GM18499 (cell line): ENCODE results near the gene ACAN.

Experiments used
- ATAC-seq: cut with Tn5 transposase; IDR thresholded peaks from one replicate; pipeline ENCODE4 v1.9.1; 2021; ENCODE audit warnings: moderate number of reproducible peaks; ENCODE audit not compliant: insufficient read depth, unreplicated experiment

The ACAN gene

DNA sequence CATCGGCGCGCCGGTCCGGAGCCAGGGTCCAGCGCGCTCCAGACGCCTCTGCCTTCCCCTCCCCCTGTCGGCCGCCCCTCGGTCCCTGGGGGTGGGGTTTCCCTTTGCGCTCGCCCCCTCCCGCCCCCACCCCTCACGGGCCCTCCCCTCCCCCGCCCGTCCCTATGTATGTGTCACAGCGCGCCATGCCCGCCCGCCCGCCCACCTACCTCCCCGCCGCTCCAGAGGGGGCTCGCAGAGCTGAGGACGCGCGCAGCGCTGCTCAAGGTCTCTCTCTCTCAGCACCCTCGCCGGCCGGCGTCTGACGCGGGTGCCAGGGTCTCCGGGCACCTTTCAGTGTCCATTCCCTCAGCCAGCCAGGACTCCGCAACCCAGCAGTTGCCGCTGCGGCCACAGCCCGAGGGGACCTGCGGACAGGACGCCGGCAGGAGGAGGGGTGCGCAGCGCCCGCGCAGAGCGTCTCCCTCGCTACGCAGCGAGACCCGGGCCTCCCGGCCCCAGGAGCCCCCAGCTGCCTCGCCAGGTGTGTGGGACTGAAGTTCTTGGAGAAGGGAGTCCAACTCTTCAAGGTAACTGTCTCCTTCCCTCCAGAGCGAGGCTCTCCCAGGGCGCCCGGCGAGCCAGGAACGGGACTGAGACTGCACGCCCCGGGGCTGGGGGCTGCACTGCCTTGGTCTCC, at the start of gene ACAN:
Gene ACAN, plus strand, starts transcription at position 196 of the 679 bp plus-strand sequence. CDS start 32,771 bp downstream, outside the sequence.
- no peak for ATAC-seq

DNA sequence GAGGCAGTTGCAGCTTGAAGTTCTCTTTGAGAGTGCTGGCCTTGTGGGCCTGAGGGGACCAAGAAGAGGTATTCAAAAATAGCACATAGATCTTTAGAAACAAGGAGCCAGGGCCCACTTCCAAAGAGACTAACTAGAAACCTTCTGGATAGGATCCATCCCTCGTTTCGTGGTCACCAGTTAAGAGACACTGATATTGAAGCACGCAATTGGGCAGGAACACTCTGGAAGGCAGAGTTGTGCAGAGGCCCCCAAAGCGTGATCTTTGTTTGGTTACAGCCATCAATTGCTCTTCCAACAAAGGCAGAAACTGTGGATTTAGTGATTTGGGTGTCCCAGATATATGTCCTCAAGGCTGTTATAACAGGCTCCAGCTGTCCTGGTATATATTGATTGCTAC, 46.7 kb upstream of the ACAN start:
- no peak for ATAC-seq

DNA sequence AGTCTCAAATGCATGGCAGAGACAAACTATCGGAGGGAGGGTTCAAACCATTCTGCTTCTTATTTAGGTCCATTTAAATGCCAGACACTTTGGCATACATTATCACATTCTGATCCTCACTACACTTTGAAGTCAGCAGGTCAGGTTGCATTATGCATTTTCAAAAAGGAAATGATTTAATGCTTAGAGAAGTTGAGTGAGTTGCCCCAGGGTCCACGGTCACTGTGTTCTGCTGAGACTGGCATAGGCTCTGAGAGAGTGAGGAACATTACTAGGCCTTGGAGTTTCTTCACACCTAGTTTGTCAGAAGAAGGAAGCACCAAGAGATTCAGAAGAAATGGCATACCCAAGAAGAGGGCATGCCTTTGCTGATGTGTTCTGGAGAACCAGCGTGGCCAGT, 46.3 kb upstream of the ACAN start:
- ATAC-seq = no peak

DNA sequence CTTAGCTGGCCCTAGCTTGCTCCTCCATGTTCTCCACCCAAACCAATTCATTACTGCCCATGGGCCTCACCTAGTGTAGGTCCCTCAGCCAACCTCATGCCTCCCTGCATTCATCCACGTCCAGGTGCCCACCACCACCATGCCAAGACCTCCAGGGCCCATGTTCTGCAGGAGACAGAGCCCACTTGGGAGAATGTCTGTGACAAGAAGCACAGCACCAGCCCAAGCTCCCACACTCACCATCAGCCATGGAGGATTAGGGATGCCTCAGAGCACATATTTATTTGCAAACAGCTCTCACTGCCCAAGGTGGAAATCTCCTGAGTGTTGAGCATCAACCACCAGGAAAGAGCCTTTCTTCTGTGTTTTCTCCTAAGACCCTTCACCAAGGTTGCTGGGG, 43.4 kb upstream of the ACAN start:
- no peak for ATAC-seq

DNA sequence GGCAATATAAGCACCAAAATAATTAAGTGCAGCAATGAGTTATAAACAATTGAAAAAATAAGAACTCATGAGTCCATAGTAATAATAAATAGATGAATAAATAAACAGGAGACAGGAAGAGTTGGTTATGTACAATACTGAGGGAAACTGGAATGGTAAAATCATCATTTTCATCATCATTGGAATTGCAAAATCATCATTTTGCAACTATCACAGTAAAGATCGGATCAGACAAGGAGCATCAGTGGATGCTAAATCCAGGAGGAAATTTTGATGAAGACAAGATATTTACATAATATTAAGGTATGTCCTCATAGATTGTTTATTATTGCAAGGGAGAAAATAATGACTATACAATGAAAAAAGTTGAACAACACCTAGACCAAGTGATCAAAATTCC, 38.8 kb upstream of the ACAN start:
- ATAC-seq = no peak

DNA sequence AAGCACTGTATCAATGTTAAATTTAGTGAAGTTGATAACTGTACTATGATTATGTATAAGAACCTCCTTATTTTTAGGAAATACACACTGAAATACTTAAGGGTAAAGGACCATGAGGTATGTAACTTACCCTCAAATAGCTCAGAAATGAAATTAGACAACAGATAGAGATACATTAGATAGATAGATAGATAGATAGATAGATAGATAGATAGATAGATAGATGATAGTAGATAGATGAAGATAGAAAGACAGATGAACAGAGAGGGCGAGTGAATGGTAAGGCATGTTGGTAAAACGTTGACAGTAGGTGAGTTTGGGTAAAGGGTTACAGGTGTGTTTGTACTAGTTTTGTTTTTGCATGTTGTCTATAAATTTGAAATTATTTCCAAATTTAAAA, 38.0 kb upstream of the ACAN start:
- ATAC-seq = no peak

DNA sequence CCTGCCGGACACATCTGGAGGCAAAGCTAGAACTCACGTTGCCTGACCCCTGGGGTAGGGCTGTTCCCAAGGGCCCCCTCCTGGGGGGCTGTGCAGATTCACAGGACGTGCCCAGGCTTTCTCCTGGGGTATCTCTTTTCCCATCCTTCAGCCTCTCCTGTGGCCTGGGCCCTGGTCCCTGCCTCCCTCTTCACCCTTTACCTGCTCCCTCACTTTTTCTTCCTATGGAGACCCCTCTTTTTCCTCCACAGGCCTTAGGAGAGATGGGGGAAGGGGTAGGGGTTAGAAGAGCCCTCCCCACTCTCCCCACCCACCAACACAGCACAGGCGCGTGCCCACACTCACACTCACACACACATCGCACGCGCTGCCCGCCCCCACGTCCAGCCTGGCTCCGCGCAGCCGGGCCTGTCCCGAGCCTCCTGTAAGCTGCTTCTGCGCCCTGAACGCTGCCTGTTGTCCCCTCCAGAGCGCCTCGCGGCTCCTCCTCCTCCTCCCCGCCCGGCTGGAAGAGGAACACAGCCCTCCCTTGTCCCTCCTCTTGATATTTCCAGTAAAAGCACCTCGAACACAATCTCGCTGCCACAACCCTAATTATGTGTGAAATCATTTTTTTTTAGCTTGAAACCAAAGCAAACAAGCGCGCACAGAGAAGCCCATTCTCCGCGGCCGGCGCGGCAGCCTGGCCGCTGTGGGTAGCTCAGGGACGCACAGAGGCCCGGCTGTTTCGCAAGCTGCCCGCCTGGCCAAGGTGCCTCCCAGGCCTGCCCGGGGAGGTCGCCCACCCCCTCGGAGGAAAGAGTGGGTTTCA, 33.9 kb upstream of the ACAN start:
- ATAC-seq = no peak

DNA sequence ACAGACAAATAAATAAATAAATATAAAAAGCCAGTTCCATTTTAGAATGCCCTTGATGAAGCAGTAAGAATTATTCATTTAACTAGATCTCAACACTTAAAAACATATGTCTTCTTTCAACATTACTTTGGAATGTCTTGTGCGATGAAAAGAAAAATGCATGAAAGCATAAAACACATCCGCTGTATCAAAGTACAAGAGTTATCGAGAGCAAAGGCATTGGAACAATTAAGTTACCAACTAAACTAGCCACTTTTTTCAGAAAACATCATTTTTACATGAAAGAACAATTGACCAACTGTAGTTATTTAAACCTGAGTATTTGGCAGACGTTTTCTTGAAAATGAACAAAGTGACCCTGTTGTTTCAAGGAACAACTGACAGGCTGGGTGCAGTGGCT, 27.5 kb upstream of the ACAN start:
- no peak for ATAC-seq

DNA sequence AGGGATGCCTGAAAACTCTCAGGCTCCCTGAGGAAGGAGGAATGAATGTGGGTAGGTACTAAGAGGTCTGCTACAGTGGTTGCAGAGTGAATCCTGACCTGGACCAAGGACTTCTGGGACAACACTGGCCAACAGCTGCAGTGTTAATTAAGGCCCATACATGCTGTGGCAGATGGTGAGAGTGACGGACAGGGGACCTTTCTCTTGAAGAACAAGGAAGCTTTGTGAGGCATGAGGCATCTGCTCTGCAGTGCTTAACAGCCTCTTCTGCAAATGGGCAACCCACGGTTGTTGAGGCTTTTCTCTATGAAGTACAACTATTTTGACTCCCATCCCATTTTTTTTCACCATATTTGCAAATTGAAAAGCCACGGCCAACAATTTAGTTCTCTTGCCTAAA, 26.6 kb upstream of the ACAN start:
- ATAC-seq = no peak

DNA sequence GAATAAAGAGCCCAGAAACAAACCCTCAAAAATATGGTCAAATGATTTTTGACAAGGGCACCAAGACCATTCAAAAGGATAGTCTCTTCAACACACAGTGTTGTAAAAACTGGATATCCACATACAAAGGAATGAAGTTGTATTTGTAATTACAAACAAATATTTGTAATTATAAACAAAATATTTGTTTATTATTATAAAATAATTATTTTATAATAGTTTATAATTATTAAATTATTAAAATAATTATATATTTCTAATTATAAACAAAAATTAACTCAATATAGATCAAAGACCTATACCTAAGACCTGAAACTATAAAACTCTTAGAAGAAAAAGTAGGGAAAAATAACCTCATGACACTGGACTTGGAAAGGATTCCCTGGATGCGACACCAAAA, 23.3 kb upstream of the ACAN start:
- no peak for ATAC-seq

DNA sequence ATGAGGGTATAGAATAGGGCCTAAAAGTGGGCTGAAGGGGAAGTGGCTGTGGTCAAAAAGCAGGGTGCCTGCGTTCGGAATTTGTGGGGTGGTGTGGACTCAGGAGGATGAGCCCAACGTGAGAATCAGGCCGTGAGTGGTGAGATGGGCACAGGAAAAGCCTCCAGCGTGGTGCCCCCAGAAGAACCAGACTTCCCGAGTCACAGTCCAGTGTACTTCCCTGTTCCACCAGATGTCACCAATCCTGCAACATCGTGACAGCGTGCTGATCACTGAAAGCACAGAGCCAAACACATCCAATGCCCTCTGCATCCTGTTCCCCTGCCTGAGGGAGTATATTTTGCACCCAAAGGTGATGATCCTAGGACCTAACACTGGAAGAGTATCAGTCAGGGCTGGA, 20.8 kb upstream of the ACAN start:
- ATAC-seq = no peak

DNA sequence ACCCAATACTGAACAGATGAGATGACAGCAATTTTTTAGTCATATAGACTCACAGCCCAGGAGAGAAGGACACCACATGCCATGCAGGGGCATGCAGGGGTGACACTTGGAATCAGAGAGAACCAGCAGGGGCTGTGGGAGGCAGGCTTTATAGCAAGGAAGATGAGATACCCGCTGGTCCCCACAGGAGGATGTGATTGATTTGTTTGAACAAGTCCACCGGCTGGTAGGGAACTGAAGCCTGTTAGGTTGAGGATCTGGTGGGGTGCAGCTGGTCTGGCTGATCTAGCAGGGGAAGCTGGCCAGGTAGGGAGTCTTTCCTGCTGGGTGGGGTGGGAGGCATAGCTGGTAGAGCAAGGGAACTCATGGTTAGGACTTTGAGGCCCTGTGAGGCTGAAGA, 18.0 kb upstream of the ACAN start:
- ATAC-seq = no peak

DNA sequence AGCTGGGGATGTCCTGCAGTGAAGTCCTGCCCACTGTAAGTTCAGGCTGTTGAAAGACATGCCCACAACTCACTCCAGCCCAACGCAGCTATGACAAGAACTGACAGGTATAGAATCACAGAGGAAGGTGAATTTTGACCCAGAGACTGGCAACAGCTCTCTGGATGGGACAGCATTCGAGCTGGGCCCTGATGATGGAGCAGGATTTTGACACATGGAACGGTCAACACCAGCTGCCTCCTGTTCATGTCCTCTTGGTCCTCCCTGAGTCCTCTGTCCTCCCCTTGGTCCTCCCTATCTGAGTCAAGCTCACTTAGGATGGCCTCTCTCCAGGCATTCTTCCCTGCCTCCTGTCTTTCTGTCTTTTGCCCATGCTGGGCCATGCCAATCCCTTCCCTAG, 15.2 kb upstream of the ACAN start:
- no peak for ATAC-seq

DNA sequence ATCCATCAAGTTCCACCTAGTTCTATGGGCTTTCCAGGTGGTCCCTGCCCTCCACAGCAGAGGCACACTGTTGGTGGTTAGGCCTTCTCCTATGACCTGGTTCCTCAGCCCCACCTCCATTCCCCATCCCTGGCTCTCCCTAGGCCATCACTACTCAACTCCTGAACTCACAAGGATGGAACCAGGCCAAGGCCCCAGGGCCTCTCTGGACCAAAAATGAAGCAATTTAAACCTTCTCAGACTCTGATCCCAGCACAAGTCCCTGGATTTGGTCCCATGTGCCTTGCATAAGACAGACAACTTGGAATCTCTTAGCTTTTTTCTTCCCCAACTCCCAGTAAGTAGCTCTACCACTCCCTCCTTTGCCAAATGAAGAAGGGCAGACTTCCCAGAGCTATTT, 14.4 kb upstream of the ACAN start:
- ATAC-seq = no peak

DNA sequence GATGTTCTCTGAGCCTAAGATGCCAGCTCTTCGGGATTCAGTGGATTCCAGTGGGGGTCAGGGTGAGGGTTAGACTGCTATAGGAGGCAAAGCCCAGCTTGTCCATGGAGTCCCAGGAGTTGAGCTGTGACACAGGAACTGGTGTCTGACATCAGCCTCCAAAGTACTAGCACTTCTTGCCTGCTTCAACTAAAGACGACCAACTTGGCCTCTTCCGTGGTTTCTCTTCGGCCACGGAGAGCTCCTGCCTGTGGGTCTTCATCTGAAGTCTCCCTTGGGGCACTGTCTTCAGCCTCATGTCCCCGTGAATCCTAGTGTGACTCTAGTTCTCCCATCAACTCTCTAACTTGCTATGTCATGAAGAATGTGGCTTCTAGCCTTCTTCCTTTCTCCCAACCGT, 12.8 kb upstream of the ACAN start:
- ATAC-seq = no peak

DNA sequence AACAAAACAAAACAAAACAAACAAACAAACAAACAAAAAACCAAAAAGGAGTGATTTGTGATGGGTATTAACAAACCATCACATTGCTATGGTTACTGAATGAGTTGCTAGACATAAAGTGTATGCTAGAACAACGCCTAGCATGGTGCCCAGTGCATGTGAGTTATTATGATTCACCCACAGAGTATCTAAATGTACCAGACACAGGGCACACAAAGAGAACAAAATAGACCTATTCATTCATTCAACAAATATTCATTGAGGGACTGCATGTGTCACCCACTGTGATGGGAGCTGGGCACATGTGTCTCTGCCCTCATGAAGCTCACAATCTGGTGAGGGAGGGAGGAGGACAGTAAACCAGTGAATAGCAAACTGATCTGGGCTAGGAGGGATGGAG, 11.6 kb upstream of the ACAN start:
- no peak for ATAC-seq

DNA sequence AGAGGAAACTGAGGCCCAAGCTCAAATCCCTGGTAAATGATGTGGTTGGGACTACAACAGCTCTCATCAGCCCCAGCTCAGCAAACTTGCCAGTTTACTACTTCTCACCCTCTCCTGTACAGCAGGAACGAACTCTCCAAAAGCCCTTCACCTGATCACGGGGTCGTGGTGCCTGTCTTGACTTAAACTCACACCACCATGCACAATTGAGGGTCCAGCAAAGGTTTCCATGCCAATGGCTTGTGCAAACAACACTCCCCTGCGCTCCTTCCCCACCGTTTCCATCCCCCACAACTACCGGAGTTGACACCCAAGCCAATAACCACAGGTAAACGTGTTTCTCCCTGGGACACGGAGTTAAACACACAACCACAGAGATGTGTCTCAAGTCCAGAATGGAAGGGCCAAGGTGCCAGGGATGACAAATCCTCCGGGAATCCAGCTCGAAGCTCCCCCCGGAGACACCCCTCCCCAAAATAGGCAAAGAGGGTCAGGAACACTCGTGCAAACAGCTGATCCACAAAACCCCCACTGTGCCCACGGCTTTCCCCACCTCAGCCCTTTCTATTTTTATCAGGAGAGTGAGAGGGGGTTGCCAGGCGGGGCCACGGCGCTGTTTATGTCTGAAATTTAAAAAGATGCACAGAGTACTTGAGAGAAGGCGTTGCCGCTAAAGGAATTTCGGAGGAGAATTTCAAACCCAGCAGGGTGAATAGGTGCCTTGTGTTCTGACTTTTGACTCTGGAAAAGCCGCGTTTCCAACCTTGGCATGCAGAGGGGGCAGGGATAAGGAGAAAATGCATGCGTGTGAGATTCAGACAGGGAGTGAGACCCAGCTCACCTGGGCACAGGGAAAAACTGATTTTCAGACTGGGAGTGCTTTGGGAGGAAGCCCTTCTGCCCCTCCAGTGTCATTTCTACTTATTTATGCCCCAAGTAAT, 10.6 kb upstream of the ACAN start:
- no peak for ATAC-seq

DNA sequence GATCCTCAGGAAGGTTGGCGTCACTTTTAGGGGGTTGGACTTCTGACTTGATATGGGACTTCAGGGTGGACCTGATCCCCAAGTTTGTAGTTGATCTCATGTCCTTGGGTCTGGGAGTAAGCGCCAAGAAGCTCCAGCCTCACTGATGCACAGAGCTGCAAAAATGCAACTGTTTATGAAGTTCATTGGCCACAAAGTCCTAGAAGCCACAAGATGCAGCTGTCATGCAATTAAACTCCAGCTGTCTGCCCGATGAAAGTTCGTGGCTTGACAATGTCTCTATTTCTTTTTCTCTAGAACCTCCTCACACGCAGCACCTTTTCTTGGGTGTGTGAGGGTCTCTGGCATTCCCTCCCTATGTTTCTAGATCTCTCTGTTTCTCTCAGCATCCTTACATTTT, 9.2 kb upstream of the ACAN start:
- ATAC-seq = no peak

DNA sequence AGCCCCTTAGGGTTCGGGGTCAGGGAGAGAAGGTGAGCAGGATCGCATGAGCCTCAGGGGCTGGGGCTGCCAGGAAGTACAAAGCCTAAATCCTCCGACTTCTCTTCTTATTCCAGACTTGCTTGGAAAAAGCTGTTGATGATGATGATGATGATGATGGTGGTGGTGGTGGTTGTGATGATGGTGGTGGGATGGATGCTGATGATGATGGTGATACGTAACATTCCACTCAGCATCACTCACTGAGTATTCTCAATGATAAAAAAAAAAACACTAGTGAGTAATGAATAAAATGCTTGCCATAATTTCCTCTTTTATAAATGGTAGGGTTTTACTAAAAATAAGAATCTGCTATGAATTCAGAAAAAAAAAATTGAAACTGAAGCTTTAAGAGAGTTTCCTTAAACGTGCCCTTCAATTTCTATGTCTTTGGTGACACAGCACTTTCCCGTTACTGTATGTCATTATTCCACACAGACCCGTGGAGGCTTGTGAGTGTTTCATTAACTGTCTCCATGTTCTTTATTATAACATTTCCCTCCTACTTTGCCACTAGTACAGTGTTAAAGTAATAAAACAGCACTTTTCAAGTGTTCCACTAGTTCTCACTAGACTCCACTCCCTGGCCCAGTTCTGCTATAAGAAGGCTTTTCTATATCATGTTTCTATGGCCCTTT, 5.4 kb upstream of the ACAN start:
- no peak for ATAC-seq

DNA sequence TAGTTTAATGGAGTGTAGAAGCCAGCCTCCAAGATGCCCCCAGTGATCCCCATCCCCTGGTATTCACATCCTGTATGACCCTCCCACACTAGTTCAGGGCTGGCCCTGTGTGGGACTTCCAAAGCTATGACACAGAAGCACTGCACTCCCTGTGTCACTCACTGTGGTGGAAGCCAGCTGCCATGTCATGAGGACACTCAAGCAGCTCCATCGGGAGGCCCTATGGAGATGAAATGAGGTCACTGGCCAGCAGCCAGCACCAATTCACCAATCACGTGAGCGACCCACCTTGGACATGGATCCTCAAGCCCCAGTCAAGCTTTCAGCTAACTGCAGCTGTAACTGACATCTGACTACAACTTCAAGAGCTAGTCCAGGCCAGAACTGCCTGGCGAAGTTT, 3.9 kb upstream of the ACAN start:
- ATAC-seq = no peak
